DOHH2 (cell line): Measurements from ENCODE around the gene ZC3H7A.

Experiments used
- H3F3A ChIP-seq: fragments of 200-600 bp; sonication (generic), shearing (Covaris generic); 2 replicates; pipeline ENCODE4 v1.6.0; 2016; ENCODE audit warnings: antibody characterized with exemption, mild to moderate bottlenecking; ENCODE audit not compliant: control insufficient read depth, insufficient read depth
- H3K27ac ChIP-seq: fragments of 200-600 bp; sonication (generic); 2 replicates; pipeline ENCODE4 v1.5.1; 2014; ENCODE audit warnings: low read depth, mild to moderate bottlenecking, low read length, moderate library complexity
- H3K27me3 ChIP-seq: fragments of 200-600 bp; sonication (generic); 2 replicates; pipeline ENCODE4 v1.6.1; 2014; ENCODE audit warnings: mild to moderate bottlenecking, low read length, mixed read lengths; ENCODE audit not compliant: control insufficient read depth
- H3K36me3 ChIP-seq: fragments of 200-600 bp; sonication (generic); 2 replicates; pipeline ENCODE4 v1.6.1; 2014; ENCODE audit warnings: mild to moderate bottlenecking, low read length, moderate library complexity, mixed read lengths; ENCODE audit not compliant: control insufficient read depth
- H3K4me1 ChIP-seq: fragments of 200-600 bp; sonication (generic); 2 replicates; pipeline ENCODE4 v1.6.1; 2014; ENCODE audit warnings: mild to moderate bottlenecking, low read length, mixed read lengths; ENCODE audit not compliant: control insufficient read depth
- H3K4me2 ChIP-seq: fragments of 200-600 bp; sonication (generic); 2 replicates; pipeline ENCODE4 v1.6.0; 2014; ENCODE audit warnings: mild to moderate bottlenecking, low read length, moderate library complexity
- H3K4me3 ChIP-seq: fragments of 200-600 bp; sonication (generic); 2 replicates; pipeline ENCODE4 v1.5.1; 2014; ENCODE audit warnings: mild to moderate bottlenecking, low read length, mixed read lengths
- H3K79me2 ChIP-seq: fragments of 200-600 bp; sonication (generic); 2 replicates; pipeline ENCODE4 v1.6.1; 2014; ENCODE audit warnings: mild to moderate bottlenecking, low read length, mixed read lengths; ENCODE audit not compliant: control insufficient read depth
- H3K9me2 ChIP-seq: fragments of 200-600 bp; sonication (generic); replicated peaks from 2 replicates; pipeline ENCODE4 v1.6.1; 2014; ENCODE audit warnings: mild to moderate bottlenecking, low read length, mixed read lengths; ENCODE audit not compliant: control insufficient read depth
- H3K9me3 ChIP-seq: fragments of 200-600 bp; sonication (generic); 2 replicates; pipeline ENCODE4 v1.6.1; 2014; ENCODE audit warnings: antibody characterized with exemption, low read length, mixed read lengths; ENCODE audit not compliant: control insufficient read depth, insufficient read depth
- H4K20me1 ChIP-seq: fragments of 200-600 bp; sonication (generic); 2 replicates; pipeline ENCODE4 v1.6.0; 2014; ENCODE audit warnings: low read depth, mild to moderate bottlenecking, antibody characterized with exemption, low read length, moderate library complexity; ENCODE audit not compliant: control insufficient read depth, insufficient read depth
- EZH2phosphoT487 ChIP-seq: fragments of 200-600 bp; sonication (generic); IDR thresholded peaks from 2 replicates; pipeline ENCODE4 v1.6.1; 2017; ENCODE audit warnings: borderline replicate concordance, mild to moderate bottlenecking, antibody characterized with exemption, low read length, moderate library complexity, mixed read lengths
- TF ChIP-seq, protein P1 (sequence below): fragments of 200-600 bp; sonication (generic); IDR thresholded peaks from one replicate; pipeline ENCODE4 v1.5.1; 2014; ENCODE audit warnings: antibody characterized with exemption, mild to moderate bottlenecking, low read depth, low read length; ENCODE audit not compliant: poor library complexity, severe bottlenecking

ZC3H7A gene

DNA sequence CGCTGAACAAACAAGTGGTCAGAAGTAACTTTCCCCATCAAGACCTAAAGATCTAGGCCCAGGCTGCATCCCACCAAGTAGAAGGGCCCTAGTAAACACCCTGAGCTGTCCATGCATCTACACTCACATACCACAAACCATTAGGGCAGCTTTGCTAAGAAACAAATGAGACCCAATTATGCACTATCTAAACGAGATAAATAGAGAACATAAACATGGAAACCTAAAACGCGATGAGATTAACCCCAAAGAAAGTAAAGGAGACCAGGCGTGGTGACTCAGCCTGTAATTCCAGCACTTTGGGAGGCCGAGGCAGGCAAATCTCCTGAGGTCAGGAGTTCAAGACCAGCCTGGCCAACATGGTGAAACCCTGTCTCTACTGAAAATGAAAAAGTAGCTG, 60.2 kb downstream of the ZC3H7A start:
- Histone ChIP-seq H3K9me2 (no peaks in the 10 kb centered on the region), H3F3A (peaks cover 4% of the 10 kb centered on the region), H3K4me3 (no peak overlapping the region), H4K20me1 (peaks cover 15% of the 10 kb centered on the region; the same call in 1 of the 2 replicates), H3K27ac (no peak overlapping the region), H3K9me3 (no peaks in the 10 kb centered on the region), H3K36me3 (peaks cover 65% of the 10 kb centered on the region), H3K4me1 (peaks cover 62% of the 10 kb centered on the region), H3K27me3 (no peaks in the 10 kb centered on the region), H3K4me2 (no peak overlapping the region), H3K79me2 (peaks cover 70% of the 10 kb centered on the region)
- no peak for TF ChIP-seq EZH2phosphoT487
- TF ChIP-seq, protein P1, sequence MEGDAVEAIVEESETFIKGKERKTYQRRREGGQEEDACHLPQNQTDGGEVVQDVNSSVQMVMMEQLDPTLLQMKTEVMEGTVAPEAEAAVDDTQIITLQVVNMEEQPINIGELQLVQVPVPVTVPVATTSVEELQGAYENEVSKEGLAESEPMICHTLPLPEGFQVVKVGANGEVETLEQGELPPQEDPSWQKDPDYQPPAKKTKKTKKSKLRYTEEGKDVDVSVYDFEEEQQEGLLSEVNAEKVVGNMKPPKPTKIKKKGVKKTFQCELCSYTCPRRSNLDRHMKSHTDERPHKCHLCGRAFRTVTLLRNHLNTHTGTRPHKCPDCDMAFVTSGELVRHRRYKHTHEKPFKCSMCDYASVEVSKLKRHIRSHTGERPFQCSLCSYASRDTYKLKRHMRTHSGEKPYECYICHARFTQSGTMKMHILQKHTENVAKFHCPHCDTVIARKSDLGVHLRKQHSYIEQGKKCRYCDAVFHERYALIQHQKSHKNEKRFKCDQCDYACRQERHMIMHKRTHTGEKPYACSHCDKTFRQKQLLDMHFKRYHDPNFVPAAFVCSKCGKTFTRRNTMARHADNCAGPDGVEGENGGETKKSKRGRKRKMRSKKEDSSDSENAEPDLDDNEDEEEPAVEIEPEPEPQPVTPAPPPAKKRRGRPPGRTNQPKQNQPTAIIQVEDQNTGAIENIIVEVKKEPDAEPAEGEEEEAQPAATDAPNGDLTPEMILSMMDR, result no peak

DNA sequence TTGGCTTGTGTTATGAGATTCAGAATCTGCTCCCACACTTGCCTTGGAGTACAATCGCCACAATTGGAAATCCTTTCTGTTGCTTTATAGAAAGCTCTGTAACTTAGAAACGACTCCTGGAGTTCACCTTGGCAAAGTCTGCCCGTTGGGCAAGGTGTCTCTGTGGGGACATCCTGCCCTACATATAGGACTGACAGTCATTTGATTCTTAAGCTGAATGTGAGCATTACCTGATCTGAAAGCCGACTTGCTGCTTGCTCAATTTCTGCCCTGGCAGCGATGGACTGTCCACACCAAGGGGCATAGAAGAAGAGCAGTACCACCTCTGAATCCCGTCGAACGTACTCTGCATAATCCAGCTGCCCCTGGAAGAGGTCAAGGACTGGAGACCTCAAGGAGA, 61.3 kb downstream of the ZC3H7A start:
- peaks cover 4% of the 10 kb centered on the region for H3F3A ChIP-seq

DNA sequence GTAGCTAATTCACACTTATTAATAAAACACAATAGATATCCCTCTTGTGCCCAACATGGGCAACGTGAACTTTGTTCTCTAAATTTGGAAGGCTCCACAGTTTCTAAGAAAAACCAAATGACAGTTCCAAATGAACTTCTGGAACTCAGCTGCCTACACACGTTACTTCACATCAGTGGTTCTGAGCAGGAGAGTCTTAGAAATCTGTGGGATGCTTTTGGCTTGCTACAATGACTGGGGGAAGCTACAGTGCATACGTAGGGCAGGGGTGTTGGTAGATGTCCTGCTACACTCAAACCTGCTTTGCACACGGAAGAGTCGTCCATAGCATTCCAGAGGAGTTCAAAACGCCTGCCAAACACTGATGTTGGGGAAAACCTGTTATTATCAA, 62.4 kb downstream of the ZC3H7A start:
- H4K20me1 ChIP-seq, result peaks cover 4% of the 10 kb centered on the region; the same call in 1 of the 2 replicates

More for the DNA sequence above, 61.3 kb downstream of the ZC3H7A start:
- Histone ChIP-seq H3K9me3 (no peaks in the 10 kb centered on the region), H3K4me2 (no peak overlapping the region), H3K27ac (no peak overlapping the region), H3K4me3 (no peak overlapping the region), H3K79me2 (peaks cover 64% of the 10 kb centered on the region), H3K36me3 (peaks cover 76% of the 10 kb centered on the region), H3K4me1 (peaks cover 54% of the 10 kb centered on the region), H3K27me3 (no peaks in the 10 kb centered on the region), H3K9me2 (no peaks in the 10 kb centered on the region), H4K20me1 (peaks cover 8% of the 10 kb centered on the region; the same call in 1 of the 2 replicates)
- TF ChIP-seq EZH2phosphoT487, result no peak
- TF ChIP-seq, protein P1, result no peak

More for the DNA sequence above, 62.4 kb downstream of the ZC3H7A start:
- Histone ChIP-seq H3K27me3 (no peaks in the 10 kb centered on the region), H3K79me2 (peaks cover 56% of the 10 kb centered on the region), H3K9me2 (no peaks in the 10 kb centered on the region), H3K9me3 (no peaks in the 10 kb centered on the region), H3K4me1 (peaks cover 43% of the 10 kb centered on the region), H3K4me2 (peak overlapping the region; percentile 43), H3F3A (no peaks in the 10 kb centered on the region; the same call in 1 of the 2 replicates), H3K36me3 (peaks cover 81% of the 10 kb centered on the region), H3K27ac (no peak overlapping the region), H3K4me3 (no peak overlapping the region)
- TF ChIP-seq, protein P1, result no peak
- no peak for TF ChIP-seq EZH2phosphoT487
